Measurements from ENCODE around the gene OR52W1. TPM values are rescaled to one million over a fixed set of nuclear protein-coding genes. Genes with fewer than 3 reads are reported as not detected.

Gene OR52W1
- total RNA-seq, 1 experiment from 2014 or later = not detected

DNA sequence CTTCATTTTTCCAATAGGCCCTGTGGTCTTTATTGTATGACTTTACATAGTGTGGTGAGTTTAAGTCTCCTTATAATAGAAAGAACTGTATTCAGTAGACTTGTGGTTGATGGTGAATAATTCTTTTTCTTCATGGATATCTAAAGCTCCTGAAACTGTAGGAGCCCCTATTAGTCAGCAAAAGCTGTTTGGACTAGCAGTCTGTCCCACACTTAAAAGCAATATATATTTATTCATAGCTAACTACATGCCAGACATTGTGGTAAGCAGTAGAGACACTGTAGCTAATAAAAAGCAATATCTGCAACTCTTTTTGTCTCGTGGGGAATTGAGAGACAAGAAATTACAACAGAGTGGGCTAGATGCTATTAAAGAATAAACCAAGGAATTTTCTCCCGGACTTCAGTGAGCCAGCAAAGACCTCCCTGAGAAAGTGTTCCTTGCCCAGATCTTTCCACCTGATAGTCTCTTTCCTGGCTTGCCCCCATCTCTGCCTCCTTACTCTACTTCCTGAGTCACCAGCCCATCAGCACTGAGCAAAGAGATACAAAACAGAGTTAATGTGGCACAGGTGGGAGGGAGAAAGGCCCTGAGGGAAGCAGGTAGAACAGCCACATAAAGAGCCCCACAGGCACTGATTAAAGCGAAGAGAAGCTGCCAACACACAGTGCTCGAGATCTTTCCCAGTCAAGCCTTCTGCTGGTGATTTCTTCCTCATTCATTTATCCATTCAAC lies 1.4 kb upstream of the OR52W1 start:
- BruUV-seq (replicated peaks) = no TSS peak
- intact Hi-C loops (cut with micrococcal nuclease; ENCODE audit: unreplicated experiment) = no loop called here
- no peak for DNase-seq
- H3K27ac Mint-ChIP-seq (ENCODE audit: unreplicated experiment) = no peak overlapping the region
- Histone ChIP-seq H3K27me3 (replicated peaks; ENCODE audit: control insufficient read depth, insufficient read depth, low read length) (no peaks in the 10 kb centered on the region), H3K36me3 (ENCODE audit: control insufficient read depth, insufficient read depth, low read length) (no peaks in the 10 kb centered on the region), H3K4me3 (ENCODE audit: low read depth, low read length) (no peak overlapping the region), H3K4me1 (no peaks in the 10 kb centered on the region), H3K9me3 (no peaks in the 10 kb centered on the region)
- TF ChIP-seq, protein P1, sequence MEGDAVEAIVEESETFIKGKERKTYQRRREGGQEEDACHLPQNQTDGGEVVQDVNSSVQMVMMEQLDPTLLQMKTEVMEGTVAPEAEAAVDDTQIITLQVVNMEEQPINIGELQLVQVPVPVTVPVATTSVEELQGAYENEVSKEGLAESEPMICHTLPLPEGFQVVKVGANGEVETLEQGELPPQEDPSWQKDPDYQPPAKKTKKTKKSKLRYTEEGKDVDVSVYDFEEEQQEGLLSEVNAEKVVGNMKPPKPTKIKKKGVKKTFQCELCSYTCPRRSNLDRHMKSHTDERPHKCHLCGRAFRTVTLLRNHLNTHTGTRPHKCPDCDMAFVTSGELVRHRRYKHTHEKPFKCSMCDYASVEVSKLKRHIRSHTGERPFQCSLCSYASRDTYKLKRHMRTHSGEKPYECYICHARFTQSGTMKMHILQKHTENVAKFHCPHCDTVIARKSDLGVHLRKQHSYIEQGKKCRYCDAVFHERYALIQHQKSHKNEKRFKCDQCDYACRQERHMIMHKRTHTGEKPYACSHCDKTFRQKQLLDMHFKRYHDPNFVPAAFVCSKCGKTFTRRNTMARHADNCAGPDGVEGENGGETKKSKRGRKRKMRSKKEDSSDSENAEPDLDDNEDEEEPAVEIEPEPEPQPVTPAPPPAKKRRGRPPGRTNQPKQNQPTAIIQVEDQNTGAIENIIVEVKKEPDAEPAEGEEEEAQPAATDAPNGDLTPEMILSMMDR (IDR thresholded peaks at IDR 0.05; ENCODE audit: insufficient read depth in 1 of 2, low read depth in 1 of 2, low read length in 1 of 2, severe bottlenecking in 1 of 2, unreplicated experiment in 1 of 2) = no peak
- CTCF ChIA-PET = no interaction called here
- H3K4me3 Mint-ChIP-seq (ENCODE audit: unreplicated experiment) = no peak overlapping the region
- POLR2A ChIA-PET = no interaction called here
- H3K27me3 Mint-ChIP-seq (ENCODE audit: insufficient read depth, unreplicated experiment) = peaks cover 5% of the 10 kb centered on the region
- H3K9me3 Mint-ChIP-seq (ENCODE audit: unreplicated experiment) = no peaks in the 10 kb centered on the region
- no peaks in the 10 kb centered on the region for H3K4me1 Mint-ChIP-seq (ENCODE audit: low read depth, unreplicated experiment)
- no peaks in the 10 kb centered on the region for H3K36me3 Mint-ChIP-seq (ENCODE audit: insufficient read depth, unreplicated experiment)

DNA sequence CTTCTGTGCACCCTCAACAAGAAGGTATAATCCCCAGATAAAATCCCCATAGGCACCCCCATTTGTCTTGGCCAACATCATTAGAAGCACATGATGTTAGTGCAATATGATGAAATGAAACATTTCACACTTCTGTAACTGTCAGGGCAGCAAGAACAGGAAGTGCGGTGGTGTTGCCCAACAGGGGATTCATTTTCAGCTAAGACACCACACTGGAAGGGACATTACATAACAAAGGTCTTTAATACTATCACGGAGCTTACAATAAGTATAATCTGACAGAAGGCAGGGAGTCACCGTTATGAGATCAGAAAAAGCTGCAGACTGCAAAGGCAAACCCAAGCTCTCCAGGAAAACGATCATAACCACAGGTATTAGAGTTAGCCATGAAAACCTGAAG lies 2.0 kb downstream of the OR52W1 start:
- DNase-seq = no peak
- Histone ChIP-seq H3K36me3 (ENCODE audit: control insufficient read depth, insufficient read depth, low read length) (peaks cover 5% of the 10 kb centered on the region; the same call in 1 of the 2 replicates), H3K4me1 (no peaks in the 10 kb centered on the region), H3K9me3 (no peaks in the 10 kb centered on the region), H3K4me3 (ENCODE audit: low read depth, low read length) (no peak overlapping the region), H3K27me3 (replicated peaks; ENCODE audit: control insufficient read depth, insufficient read depth, low read length) (no peaks in the 10 kb centered on the region)
- TF ChIP-seq, protein P1 (IDR thresholded peaks at IDR 0.05; ENCODE audit: insufficient read depth in 1 of 2, low read depth in 1 of 2, low read length in 1 of 2, severe bottlenecking in 1 of 2, unreplicated experiment in 1 of 2) = no peak
- no peak overlapping the region for H3K4me3 Mint-ChIP-seq (ENCODE audit: unreplicated experiment)
- no peaks in the 10 kb centered on the region for H3K9me3 Mint-ChIP-seq (ENCODE audit: unreplicated experiment)
- H3K27ac Mint-ChIP-seq (ENCODE audit: unreplicated experiment) = no peak overlapping the region
- no peaks in the 10 kb centered on the region for H3K4me1 Mint-ChIP-seq (ENCODE audit: low read depth, unreplicated experiment)
- ChIA-PET CTCF (no interaction called here), POLR2A (no interaction called here)
- intact Hi-C loops (cut with micrococcal nuclease; ENCODE audit: unreplicated experiment) = no loop called here
- peaks cover 5% of the 10 kb centered on the region for H3K27me3 Mint-ChIP-seq (ENCODE audit: insufficient read depth, unreplicated experiment)
- no peaks in the 10 kb centered on the region for H3K36me3 Mint-ChIP-seq (ENCODE audit: insufficient read depth, unreplicated experiment)
- BruUV-seq (replicated peaks) = no TSS peak

DNA sequence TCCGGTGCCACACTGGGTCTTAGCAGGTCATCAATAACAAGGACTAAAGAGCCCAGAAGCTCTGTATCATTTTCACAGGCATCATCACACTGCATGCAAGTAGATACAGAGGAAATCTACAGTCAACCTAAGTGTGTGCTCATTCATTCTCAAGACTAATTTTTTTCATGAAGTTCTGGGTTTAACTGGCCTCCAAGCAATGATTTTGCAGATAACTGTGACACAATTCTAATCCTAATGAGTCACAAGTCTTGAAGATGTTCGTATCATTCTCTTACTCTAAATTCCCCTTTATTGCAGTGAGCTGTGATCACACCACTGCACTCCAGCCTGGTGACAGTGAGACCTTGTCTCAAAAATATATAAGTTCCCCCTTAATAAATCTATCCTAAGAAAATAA lies 2.5 kb downstream of the OR52W1 start:
- H3K4me3 ChIP-seq (ENCODE audit: low read depth, low read length) = no peak overlapping the region
- Mint-ChIP-seq H3K4me1 (ENCODE audit: low read depth, unreplicated experiment) (no peaks in the 10 kb centered on the region), H3K36me3 (ENCODE audit: insufficient read depth, unreplicated experiment) (no peaks in the 10 kb centered on the region), H3K27ac (ENCODE audit: unreplicated experiment) (no peak overlapping the region), H3K27me3 (ENCODE audit: insufficient read depth, unreplicated experiment) (peaks cover under 1% of the 10 kb centered on the region), H3K4me3 (ENCODE audit: unreplicated experiment) (no peak overlapping the region), H3K9me3 (ENCODE audit: unreplicated experiment) (no peaks in the 10 kb centered on the region)
- TF ChIP-seq, protein P1 (IDR thresholded peaks at IDR 0.05; ENCODE audit: insufficient read depth in 1 of 2, low read depth in 1 of 2, low read length in 1 of 2, severe bottlenecking in 1 of 2, unreplicated experiment in 1 of 2) = no peak
- intact Hi-C loops (cut with micrococcal nuclease; ENCODE audit: unreplicated experiment) = no loop called here
- ChIA-PET POLR2A (no interaction called here), CTCF (no interaction called here)
- no peaks in the 10 kb centered on the region for H3K4me1 ChIP-seq
- BruUV-seq (replicated peaks) = no TSS peak
- peaks cover 5% of the 10 kb centered on the region; the same call in 1 of the 2 replicates for H3K36me3 ChIP-seq (ENCODE audit: control insufficient read depth, insufficient read depth, low read length)
- H3K27me3 ChIP-seq (replicated peaks; ENCODE audit: control insufficient read depth, insufficient read depth, low read length) = no peaks in the 10 kb centered on the region
- no peak for DNase-seq
- H3K9me3 ChIP-seq = no peaks in the 10 kb centered on the region

Data from Caco-2 (cell line).